NCI-H1436 (cell line): Measurements from ENCODE around the gene NKX2-3.

ENCODE experiments used
- DNase-seq: peaks from one replicate; lab custom pipeline; 2025; lab: John Stamatoyannopoulos, UW

Gene NKX2-3

DNA sequence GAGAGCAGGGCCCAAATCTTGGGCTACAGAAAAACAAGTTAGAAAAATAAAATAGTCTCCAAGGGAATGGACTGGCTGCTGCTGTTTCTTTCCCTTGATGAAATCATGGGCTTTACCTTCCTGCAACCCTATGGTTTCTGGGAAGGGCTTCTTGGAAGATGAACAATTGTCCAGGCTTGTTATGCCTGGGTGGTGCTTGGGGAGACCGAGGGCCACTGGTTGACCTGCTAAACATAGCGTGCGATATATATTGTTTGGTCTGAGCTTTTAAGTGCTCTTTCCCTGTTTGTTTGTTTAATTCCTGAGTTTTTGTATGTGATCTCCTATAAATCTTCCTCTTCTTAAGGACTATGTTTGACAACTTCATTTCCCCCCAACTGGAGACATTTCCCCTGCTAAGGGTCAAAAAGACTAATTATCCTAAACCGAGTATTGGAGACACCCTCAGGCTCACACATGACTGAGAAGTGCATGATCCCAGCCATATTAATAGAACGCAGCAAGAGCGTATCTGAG lies 49.6 kb downstream of the NKX2-3 start:
- DNase-seq = no peak

DNA sequence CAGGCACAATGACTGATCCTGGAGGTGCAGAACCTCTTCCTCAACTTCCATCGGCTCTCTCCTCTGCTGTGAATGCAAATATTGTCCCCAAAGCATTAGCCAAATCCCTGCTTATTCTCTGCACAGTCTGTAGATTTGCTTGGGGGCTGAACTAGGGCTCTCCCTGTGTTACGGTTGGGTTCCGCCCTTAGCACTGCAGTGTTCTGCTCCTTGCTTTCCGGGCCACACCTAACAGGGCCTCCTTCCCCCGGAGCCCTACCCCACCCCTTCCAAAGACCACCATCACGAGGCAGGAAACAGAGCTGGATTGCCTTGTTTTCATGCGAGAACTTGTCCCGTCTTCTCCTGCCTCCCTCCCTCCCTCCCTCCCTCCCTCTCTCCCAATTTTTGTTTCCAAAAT lies 50.9 kb downstream of the NKX2-3 start:
- DNase-seq = no peak
